Astrocyte of the cerebellum (primary cell): ENCODE measurements around the gene PPP3CA.

ENCODE experiments used
- DNase-seq: peaks from one replicate; pipeline ENCODE4 v3.0.0-alpha.2; 2011; ENCODE audit warnings: low read depth
- H3K4me3 ChIP-seq: 2 replicates; pipeline ENCODE4 v1.5.1; 2011; ENCODE audit warnings: mild to moderate bottlenecking, low read depth, low read length, moderate library complexity
- in situ Hi-C: cut with HindIII; loops from 2 replicates; pipeline ENCODE4 v1.10.0; 2017; ENCODE audit warnings: low sequenced_read_pairs
- TF ChIP-seq, protein P1 (sequence below): IDR thresholded peaks from 2 replicates; pipeline ENCODE4 v1.5.1; 2012; ENCODE audit warnings: low read length, low read depth, moderate library complexity, mild to moderate bottlenecking; ENCODE audit errors: missing control alignments

PPP3CA gene

DNA sequence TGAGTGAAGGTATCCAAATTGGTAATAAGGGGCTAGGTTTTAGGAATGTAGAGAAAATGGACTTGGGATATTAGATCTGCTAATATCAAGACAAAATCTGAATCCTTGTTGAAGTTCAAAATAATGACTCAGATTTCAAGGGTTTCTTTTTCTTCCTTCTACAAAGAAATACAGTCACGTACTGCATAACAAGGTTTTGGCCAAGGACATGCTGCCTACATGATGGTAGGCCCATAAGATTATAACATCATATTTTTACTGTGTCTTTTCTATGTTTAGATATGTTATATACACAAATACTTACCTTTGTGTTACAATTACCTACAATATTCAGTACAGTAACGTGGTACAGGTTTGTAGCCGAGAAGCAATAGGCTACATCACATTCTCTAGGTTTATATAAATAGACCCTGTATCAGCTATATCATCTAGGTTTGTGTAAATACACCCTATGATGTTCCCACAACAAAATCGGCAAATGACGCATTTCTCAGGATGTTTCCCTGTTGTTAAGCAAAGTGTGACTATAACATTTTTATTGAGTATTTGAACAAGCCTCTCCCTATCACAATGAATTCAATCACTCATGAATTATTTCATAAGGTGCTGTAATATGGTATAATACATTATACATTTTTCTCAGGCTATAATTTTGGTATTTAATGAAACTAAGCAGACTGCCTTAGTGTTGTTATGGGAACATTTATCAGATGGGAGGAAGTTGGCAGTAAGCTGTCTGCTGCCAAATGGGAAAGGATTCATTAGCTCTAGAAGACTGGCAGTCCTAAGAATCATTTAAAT lies 186.3 kb downstream of the PPP3CA start:
- in situ Hi-C loops: no loop called here
- TF ChIP-seq, protein P1, sequence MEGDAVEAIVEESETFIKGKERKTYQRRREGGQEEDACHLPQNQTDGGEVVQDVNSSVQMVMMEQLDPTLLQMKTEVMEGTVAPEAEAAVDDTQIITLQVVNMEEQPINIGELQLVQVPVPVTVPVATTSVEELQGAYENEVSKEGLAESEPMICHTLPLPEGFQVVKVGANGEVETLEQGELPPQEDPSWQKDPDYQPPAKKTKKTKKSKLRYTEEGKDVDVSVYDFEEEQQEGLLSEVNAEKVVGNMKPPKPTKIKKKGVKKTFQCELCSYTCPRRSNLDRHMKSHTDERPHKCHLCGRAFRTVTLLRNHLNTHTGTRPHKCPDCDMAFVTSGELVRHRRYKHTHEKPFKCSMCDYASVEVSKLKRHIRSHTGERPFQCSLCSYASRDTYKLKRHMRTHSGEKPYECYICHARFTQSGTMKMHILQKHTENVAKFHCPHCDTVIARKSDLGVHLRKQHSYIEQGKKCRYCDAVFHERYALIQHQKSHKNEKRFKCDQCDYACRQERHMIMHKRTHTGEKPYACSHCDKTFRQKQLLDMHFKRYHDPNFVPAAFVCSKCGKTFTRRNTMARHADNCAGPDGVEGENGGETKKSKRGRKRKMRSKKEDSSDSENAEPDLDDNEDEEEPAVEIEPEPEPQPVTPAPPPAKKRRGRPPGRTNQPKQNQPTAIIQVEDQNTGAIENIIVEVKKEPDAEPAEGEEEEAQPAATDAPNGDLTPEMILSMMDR: no peak
- no peak overlapping the region for H3K4me3 ChIP-seq
- no peak for DNase-seq

DNA sequence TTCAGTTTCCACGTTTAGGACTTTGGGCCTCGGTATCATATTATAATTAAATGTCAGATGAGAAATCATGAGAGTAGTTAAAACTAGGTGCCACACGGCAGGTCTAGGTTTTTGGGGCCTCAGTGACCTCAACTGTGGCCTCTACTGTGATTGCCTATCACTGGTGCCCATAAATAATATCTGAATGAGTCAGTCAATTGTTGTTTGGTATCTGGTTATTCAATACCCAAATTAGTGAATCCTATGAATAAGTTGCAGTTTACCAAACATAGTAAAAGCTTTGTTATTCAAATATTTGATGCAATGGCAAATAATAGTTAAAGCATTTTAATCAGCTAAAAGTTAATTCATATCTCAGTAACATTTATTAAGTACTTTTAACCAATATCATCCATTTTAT lies 188.8 kb downstream of the PPP3CA start:
- in situ Hi-C loops: no loop called here
- H3K4me3 ChIP-seq: no peak overlapping the region
- TF ChIP-seq, protein P1: no peak
- DNase-seq: no peak

DNA sequence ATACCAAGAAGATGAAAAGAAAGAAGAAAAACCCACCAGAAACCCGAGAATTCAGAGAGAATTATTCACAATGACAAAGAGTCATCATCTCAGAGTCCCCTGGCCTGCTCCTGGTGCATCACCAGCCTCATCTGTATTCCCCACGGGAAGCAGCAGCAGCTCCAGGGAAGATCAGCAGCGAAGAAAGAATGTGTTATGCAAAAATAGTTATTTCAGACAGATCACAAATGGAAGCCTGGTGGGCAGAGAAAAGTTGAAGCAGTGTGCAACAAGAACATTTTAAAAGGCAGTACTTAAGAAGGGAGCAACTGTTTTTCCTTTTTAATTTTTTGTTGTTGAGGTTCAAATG lies 189.2 kb downstream of the PPP3CA start:
- in situ Hi-C loops: no loop called here
- H3K4me3 ChIP-seq: no peak overlapping the region
- TF ChIP-seq, protein P1: no peak

DNA sequence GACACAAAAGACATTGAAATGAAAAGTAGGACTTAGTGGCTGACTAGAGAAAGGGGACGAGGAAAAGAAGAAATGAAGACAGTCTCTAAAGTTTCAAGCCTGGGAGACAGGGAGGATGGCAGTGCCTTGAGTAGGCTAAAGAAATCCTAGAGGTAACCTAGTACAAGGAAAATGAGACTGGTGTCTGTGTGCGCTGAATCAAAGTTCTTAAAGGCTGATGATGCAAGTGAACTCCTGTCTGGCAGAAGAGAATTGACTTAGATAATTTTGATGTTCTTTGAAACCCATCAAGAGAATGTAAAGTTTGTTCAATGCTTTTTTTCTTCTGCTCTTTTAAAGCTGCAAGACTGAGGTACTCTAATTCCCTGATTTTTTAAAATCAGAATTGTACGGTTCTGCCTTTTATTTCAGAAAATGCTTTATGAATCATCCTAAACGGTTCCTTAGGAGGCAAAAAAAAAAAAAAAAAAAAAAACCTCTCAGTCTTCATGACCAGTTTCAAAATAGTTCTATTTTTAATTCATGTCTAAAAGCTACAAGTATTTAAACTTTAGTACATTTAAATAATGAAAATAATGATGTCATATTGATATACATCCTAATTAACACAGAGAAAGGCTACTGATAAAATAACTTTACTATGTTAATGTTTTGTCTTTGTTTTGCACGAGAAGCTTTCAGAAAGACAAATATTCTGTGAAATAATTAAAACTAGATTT lies 189.8 kb downstream of the PPP3CA start:
- no peak for DNase-seq
- TF ChIP-seq, protein P1: no peak
- H3K4me3 ChIP-seq: no peak overlapping the region
- in situ Hi-C loops: no loop called here

More for the DNA sequence above, 189.2 kb downstream of the PPP3CA start:
- no peak for DNase-seq

DNA sequence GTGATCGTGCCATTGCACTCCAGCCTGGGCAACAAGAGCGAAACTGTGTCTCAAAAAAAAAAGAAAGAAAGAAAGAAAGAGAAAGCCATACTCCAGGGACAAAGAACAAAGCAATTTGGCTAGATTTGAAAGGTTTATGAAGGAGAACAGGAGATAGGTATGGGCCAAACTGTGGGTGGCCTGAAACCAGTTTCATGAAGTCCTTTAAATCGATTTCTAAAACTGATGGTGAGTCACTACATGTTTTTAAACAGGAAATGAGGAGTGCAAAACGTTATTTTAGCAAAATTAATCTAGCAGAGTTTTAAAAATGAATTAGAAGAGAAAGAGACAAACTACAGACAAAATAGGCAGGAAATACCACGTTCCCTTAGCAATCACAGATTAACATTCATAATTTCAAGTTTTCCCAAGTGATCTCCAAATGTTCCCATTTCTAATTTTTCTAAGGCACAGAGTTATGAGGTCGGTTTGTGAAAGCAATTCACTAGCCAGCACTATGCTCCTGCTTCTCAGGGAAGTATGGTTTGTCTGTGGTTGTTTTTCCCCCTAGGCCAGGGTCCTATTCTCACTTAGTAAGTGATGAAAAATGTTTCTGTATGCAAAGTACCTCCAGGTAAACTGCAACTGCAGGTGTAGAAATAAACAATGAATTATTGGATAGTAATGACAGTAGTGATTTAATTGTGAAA lies 190.6 kb downstream of the PPP3CA start:
- H3K4me3 ChIP-seq: no peak overlapping the region
- in situ Hi-C loops: no loop called here
- DNase-seq: no peak
- TF ChIP-seq, protein P1: no peak

DNA sequence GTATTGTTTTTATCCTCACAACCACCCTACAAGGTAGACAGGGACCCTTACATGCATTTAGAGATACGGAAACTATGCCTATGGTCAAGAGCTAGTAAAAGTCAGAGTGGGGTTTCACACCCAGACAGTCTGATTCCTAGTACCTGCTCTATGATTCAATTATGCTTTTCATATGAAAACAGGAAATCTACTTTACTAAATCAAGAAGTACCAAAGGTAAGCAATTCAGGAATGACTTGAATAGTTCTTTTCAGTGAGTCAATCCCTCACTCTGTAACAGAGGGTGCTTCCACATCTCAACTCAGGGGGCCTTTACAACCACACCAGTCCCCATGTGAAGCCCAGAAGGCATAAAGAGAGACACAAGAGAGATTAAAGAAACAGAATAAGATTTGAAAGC lies 191.4 kb downstream of the PPP3CA start:
- no peak for DNase-seq
- in situ Hi-C loops: no loop called here
- H3K4me3 ChIP-seq: no peak overlapping the region
- TF ChIP-seq, protein P1: no peak
